Body of pancreas (tissue), 4 donors: Measurements from ENCODE around the gene MGAT4A. TPM values are rescaled to one million over a fixed set of nuclear protein-coding genes. Genes with fewer than 3 reads are reported as not detected.

Source experiments
- ATAC-seq: fragments of 150-250 bp; one replicate; pipeline ENCODE4 v1.9.1; 2016
- DNase-seq, 4 donors: peaks; one replicate each; pipeline ENCODE4 v3.0.0-alpha.2; 2019
- H3K27ac ChIP-seq, 4 donors: fragments of 200-600 bp; sonication (generic); 1 replicate in 3 of 4; 2 replicates in 1 of 4; pipeline versions ENCODE4 v1.5.1 to v1.6.1; 2016 to 2019; ENCODE audit warnings: mild to moderate bottlenecking in 1 of 4, mixed read lengths in 1 of 4, moderate library complexity in 1 of 4
- H3K27me3 ChIP-seq, 2 donors: fragments of 200-600 bp; sonication (generic); one replicate each; pipeline ENCODE4 v1.6.0; 2016; ENCODE audit warnings: mild to moderate bottlenecking in 1 of 2
- H3K36me3 ChIP-seq, 2 donors: fragments of 200-600 bp; sonication (generic); replicated peaks in 1 of 2; 2 replicates each; pipeline ENCODE4 v1.5.1; 2016; ENCODE audit warnings: low read depth in 2 of 2; ENCODE audit not compliant: insufficient read depth in 1 of 2
- H3K4me1 ChIP-seq: fragments of 200-600 bp; sonication (generic); one replicate; pipeline ENCODE4 v1.6.0; 2016
- H3K4me3 ChIP-seq, 2 donors: fragments of 200-600 bp; sonication (generic); 1 replicate in 1 of 2; 2 replicates in 1 of 2; pipeline ENCODE4 v1.5.1; 2016 to 2019
- H3K9me3 ChIP-seq, 3 donors: fragments of 200-600 bp; sonication (generic); 1 replicate in 2 of 3; 2 replicates in 1 of 3; pipeline ENCODE4 v1.5.1; 2016
- POLR2A ChIP-seq, 3 donors: fragments of 450-650 bp; IDR thresholded peaks; one replicate each; pipeline ENCODE4 v1.6.1; 2016; ENCODE audit warnings: antibody characterized with exemption in 3 of 3, mild to moderate bottlenecking in 2 of 3
- WGBS, 2 donors: methylation state at CpG; one replicate each; pipeline ENCODE4 v1.1.5; 2017; 5-methylcytosine and 5-hydroxymethylcytosine counted together
- intact Hi-C: fragments of 100-400 bp; cut with DNase I; formaldehyde crosslinking; loops from one replicate; pipeline ENCODE4 v1.15.1; 2023
- total RNA-seq, 2 donors: library from RNA; depleted of rRNA; stranded (reverse); fragments of >200 nt; gene quantifications; one replicate each; pipeline ENCODE4 v1.1.0, GENCODE V29; 2016
- TF ChIP-seq, protein P1 (sequence below), 7 experiments: fragments of 450-650 bp in 4 of 7; fragments of 200-600 bp in 3 of 7; sonication (generic) in 3 of 7; IDR thresholded peaks; one replicate each; pipeline ENCODE4 v1.5.1; 2016 to 2019; ENCODE audit warnings: antibody characterized with exemption in 7 of 7

MGAT4A gene
- total RNA-seq, 2 donors from 2014 or later, result 40.5 to 72.4 TPM

DNA sequence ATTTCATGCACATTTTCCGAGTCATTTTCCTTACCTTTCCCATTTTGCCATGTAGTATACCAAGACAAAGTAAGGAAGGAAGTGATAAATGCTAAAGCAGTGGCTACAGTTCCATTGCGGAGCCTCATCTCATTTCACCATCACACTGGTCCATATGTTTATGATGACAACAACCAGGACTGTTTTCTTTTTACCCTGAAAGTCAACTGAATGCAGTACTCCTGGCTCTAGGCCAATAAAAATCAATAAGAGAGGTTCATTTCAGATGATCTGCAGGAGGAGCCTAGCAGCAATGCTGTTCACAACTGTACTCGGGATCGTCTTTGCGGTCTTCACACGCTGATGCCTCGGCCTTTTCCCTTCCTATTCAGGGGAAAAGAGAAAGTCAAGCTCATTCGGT, 4.7 kb downstream of the MGAT4A start:
- TF ChIP-seq, protein P1, sequence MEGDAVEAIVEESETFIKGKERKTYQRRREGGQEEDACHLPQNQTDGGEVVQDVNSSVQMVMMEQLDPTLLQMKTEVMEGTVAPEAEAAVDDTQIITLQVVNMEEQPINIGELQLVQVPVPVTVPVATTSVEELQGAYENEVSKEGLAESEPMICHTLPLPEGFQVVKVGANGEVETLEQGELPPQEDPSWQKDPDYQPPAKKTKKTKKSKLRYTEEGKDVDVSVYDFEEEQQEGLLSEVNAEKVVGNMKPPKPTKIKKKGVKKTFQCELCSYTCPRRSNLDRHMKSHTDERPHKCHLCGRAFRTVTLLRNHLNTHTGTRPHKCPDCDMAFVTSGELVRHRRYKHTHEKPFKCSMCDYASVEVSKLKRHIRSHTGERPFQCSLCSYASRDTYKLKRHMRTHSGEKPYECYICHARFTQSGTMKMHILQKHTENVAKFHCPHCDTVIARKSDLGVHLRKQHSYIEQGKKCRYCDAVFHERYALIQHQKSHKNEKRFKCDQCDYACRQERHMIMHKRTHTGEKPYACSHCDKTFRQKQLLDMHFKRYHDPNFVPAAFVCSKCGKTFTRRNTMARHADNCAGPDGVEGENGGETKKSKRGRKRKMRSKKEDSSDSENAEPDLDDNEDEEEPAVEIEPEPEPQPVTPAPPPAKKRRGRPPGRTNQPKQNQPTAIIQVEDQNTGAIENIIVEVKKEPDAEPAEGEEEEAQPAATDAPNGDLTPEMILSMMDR (IDR thresholded peaks at IDR 0.05), result no peak
- TF ChIP-seq POLR2A (IDR thresholded peaks at IDR 0.05), result no peak
- no peak overlapping the region for H3K4me3 ChIP-seq
- H3K4me1 ChIP-seq, result peaks cover 60% of the 10 kb centered on the region
- no peaks in the 10 kb centered on the region for H3K9me3 ChIP-seq
- DNase-seq (no peak), ATAC-seq (no peak)
- 46 to 57% methylated on average over 8 of the region's 8 CpGs for WGBS, 2 donors
- H3K27ac ChIP-seq, result peak overlapping the region in 3 of 4 donors; percentile 0 to 93 (median 15)
- intact Hi-C loops, result no loop called here
- H3K36me3 ChIP-seq, result no peaks in the 10 kb centered on the region
- H3K27me3 ChIP-seq, result no peaks in the 10 kb centered on the region

DNA sequence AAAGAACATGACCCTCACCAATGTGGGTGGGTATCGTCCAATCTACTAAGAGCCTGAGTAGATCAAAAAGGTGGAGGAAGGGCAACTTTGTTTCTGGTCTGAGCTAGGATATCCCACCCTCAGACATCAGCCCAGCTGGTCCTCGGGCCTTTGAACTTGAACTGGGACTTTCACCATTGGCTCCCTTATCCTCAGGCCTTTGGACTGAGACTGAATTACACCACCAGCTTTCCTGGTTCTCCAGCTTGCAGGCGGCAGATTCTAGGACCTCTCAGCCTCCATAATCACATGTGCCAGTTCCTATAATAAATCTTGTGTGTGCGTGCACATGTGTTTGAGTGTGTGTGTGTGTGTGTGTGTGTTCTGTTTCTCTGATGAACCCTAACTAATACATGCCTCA, 10.6 kb downstream of the MGAT4A start:
- no peak for ATAC-seq
- H3K27me3 ChIP-seq, result no peaks in the 10 kb centered on the region
- intact Hi-C loops, result no loop called here
- H3K4me3 ChIP-seq, result no peak overlapping the region
- no peak for DNase-seq
- WGBS, 2 donors, result 93 to 98% methylated on average over 4 of the region's 4 CpGs
- TF ChIP-seq POLR2A (IDR thresholded peaks at IDR 0.05), result no peak
- TF ChIP-seq, protein P1 (IDR thresholded peaks at IDR 0.05), result no peak
- H3K27ac ChIP-seq, result no peak overlapping the region
- H3K9me3 ChIP-seq, result no peaks in the 10 kb centered on the region
- H3K4me1 ChIP-seq, result peaks cover 42% of the 10 kb centered on the region
- no peaks in the 10 kb centered on the region for H3K36me3 ChIP-seq

DNA sequence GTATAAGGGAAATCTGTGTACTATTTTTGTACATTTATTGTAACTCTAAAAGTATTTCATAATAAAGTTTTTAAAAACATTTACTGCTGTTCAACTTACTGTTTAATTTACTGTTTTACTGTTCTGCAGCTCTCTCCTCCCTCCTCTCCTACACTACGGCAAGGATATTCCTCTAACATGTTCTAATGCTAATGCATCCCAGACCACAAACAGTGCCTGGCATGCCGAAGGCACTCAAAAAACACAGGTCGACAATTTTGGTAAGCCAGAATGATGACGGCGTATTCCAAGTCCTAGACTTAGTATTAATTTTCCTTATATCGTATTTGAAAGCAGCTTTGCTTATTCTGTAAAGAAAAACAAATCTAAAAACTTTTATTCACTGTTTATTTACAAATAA, 13.3 kb downstream of the MGAT4A start:
- Histone ChIP-seq H3K4me1 (peaks cover 35% of the 10 kb centered on the region), H3K9me3 (no peaks in the 10 kb centered on the region), H3K27me3 (no peaks in the 10 kb centered on the region), H3K27ac (no peak overlapping the region), H3K36me3 (no peaks in the 10 kb centered on the region), H3K4me3 (no peak overlapping the region)
- 79 to 81% methylated on average over 6 of the region's 6 CpGs for WGBS, 2 donors
- TF ChIP-seq POLR2A (IDR thresholded peaks at IDR 0.05), result no peak
- TF ChIP-seq, protein P1 (IDR thresholded peaks at IDR 0.05), result no peak
- intact Hi-C loops, result no loop called here
- DNase-seq, result no peak
- no peak for ATAC-seq

DNA sequence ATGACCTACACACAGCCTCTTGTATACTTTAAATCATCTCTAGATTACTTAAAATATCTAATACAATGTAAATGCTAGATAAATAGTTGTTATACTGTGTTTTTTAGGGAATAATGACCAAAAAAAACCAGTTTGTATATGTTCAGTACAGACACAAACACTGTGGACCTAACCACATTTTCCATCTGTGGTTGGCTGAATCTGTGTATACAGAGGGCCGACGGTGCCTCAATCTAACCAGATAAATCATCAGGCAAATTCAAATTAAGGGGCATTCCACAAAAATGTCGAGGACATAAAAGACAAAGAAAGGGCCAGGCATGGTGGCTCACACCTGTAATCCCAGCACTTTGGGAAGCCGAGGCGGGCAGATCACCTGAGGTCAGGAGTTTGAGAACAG, 14.1 kb downstream of the MGAT4A start:
- no peak for TF ChIP-seq POLR2A (IDR thresholded peaks at IDR 0.05)
- TF ChIP-seq, protein P1 (IDR thresholded peaks at IDR 0.05), result no peak
- no peak overlapping the region for H3K4me3 ChIP-seq
- ATAC-seq (no peak), DNase-seq (no peak)
- H3K27me3 ChIP-seq, result no peaks in the 10 kb centered on the region
- H3K9me3 ChIP-seq, result no peaks in the 10 kb centered on the region
- no peaks in the 10 kb centered on the region for H3K36me3 ChIP-seq
- H3K4me1 ChIP-seq, result peaks cover 35% of the 10 kb centered on the region
- 91 to 95% methylated on average over 5 of the region's 5 CpGs for WGBS, 2 donors
- intact Hi-C loops, result no loop called here
- H3K27ac ChIP-seq, result no peak overlapping the region

DNA sequence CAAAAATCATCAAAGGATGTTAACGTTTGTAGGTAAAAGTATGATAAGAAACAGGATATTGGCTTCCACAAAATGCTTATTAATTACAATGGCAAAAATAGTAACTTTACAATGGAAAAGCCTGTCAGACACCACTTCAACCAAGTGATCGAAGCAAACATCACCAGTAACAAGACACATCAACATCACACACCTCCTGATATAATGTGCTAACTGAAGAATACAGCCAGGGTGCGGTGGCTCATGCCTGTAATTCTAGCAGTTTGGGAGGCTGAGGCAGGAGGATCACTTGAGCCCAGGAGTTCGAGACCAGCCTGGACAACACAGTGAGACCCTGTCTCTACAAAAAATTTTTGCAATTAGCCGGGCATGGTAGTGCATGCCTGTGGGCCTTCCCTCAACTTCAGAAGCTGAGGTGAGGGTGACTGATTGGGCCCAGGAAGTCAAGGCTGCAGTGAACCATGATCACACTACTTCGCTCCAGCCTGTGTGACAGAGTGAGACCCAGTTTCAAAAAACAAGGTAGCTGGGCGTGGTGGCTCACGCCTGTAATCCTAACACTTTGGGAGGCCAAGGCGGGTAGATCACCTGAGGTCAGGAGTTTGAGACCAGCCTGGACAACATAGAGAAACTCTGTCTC, 15.0 kb downstream of the MGAT4A start:
- Histone ChIP-seq H3K4me1 (peaks cover 38% of the 10 kb centered on the region), H3K9me3 (no peaks in the 10 kb centered on the region), H3K36me3 (no peaks in the 10 kb centered on the region), H3K27ac (no peak overlapping the region), H3K4me3 (no peak overlapping the region), H3K27me3 (no peaks in the 10 kb centered on the region)
- intact Hi-C loops, result no loop called here
- 80 to 89% methylated on average over 6 to 9 of the region's 9 CpGs for WGBS, 2 donors
- no peak for DNase-seq
- ATAC-seq, result no peak
- TF ChIP-seq, protein P1 (IDR thresholded peaks at IDR 0.05), result no peak
- TF ChIP-seq POLR2A (IDR thresholded peaks at IDR 0.05), result no peak
